ENCODE data around the gene RAB3A. TPM values are rescaled to one million over a fixed set of nuclear protein-coding genes. Genes with fewer than 3 reads are reported as not detected.
"Not testable (repeated sequence)": the region's sequence is repeated elsewhere in the genome, so short reads cannot be mapped to it uniquely, and the experiment has no call there.

Gene RAB3A
- total RNA-seq, 1 donor from 2014 or later = 6.7 TPM

DNA sequence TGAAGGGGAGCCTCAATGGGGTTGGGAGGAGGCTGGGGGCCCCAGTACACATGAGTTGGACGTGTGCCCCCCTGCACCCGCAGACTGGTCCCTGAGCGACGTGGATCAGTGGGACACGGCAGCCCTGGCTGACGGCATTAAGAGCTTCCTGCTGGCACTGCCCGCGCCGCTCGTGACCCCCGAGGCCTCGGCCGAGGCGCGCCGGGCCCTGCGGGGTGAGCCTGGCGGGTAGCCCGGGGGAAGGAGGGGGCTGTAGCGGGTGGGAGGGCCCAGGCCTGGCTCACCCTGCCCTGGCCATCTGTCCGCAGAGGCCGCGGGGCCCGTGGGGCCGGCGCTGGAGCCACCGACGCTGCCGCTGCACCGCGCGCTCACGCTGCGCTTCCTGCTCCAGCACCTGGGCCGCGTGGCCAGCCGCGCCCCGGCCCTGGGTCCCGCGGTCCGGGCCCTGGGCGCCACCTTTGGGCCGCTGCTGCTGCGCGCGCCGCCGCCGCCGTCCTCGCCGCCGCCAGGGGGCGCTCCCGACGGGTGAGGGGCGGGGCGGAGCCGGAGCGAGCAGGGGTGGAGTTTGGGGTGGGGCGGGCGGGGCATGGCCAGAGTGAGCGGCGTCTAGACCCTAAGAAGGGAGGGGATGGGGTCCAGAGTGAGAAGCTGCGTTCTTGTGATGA lies 42.7 kb downstream of the RAB3A start:
- Mint-ChIP-seq H3K9me3 (no peaks in the 10 kb centered on the region), H3K4me1 (peaks cover 28% of the 10 kb centered on the region), H3K36me3 (peaks cover 24% of the 10 kb centered on the region), H3K27me3 (ENCODE audit: low read depth) (no peaks in the 10 kb centered on the region), H3K4me3 (peak overlapping the region; percentile 51), H3K27ac (no peak overlapping the region)
- TF ChIP-seq, protein P1, sequence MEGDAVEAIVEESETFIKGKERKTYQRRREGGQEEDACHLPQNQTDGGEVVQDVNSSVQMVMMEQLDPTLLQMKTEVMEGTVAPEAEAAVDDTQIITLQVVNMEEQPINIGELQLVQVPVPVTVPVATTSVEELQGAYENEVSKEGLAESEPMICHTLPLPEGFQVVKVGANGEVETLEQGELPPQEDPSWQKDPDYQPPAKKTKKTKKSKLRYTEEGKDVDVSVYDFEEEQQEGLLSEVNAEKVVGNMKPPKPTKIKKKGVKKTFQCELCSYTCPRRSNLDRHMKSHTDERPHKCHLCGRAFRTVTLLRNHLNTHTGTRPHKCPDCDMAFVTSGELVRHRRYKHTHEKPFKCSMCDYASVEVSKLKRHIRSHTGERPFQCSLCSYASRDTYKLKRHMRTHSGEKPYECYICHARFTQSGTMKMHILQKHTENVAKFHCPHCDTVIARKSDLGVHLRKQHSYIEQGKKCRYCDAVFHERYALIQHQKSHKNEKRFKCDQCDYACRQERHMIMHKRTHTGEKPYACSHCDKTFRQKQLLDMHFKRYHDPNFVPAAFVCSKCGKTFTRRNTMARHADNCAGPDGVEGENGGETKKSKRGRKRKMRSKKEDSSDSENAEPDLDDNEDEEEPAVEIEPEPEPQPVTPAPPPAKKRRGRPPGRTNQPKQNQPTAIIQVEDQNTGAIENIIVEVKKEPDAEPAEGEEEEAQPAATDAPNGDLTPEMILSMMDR (IDR thresholded peaks at IDR 0.05; ENCODE audit: unreplicated experiment) = peak; percentile 68
- peak; percentile 68 to 84 for DNase-seq (ENCODE audit: low spot score in 2 of 2, unreplicated experiment in 2 of 2)

DNA sequence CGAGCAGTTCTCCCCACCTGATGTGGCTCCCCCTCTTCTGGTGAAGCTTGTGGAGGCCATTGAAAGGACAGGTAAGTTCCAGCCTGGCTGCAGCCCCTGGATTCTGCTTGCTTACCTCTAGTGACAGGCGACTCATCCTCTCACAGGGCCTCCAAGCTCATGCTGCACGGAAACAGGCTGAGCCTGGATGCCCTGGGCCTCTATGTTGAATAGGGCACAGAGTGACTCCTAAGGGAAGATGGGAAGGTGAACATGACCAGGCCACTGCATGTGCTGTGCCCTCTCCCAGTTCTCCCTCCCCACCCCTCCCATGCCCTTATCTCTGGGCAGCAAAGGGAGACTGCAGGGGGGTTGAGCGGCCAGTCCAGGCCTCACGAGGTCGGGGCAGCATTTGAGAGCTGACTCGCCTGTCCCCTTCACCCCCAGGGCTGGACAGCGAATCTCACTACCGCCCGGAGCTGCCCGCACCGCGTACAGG lies 43.3 kb downstream of the RAB3A start:
- H3K4me3 Mint-ChIP-seq = peak overlapping the region; percentile 51
- peak overlapping the region; percentile 25 for H3K27ac Mint-ChIP-seq
- no peaks in the 10 kb centered on the region for H3K9me3 Mint-ChIP-seq
- no peaks in the 10 kb centered on the region for H3K27me3 Mint-ChIP-seq (ENCODE audit: low read depth)
- peaks cover 28% of the 10 kb centered on the region for H3K4me1 Mint-ChIP-seq
- peaks cover 18% of the 10 kb centered on the region for H3K36me3 Mint-ChIP-seq
- DNase-seq (ENCODE audit: low spot score in 2 of 2, unreplicated experiment in 2 of 2) = no peak
- TF ChIP-seq, protein P1 (IDR thresholded peaks at IDR 0.05; ENCODE audit: unreplicated experiment) = no peak

DNA sequence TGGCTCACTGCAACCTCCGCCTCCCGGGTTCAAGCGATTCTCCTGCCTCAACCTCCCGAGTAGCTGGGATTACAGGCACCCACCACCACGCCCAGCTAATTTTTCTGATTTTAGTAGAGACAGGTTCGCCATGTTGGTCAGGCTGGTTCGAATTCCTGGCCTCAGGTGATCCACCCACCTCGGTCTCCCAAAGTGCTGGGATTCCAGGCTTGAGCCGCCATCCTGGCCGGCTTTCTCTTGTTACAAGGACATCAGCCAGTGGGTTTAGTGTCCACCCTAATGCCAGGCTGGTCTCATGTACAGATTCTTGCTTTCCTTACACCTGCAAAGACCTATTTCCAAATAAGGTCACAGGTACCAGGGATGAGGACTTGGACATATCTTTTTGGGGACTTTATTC lies 44.0 kb downstream of the RAB3A start:
- peaks cover 17% of the 10 kb centered on the region for H3K36me3 Mint-ChIP-seq
- H3K4me1 Mint-ChIP-seq = peaks cover 30% of the 10 kb centered on the region
- H3K4me3 Mint-ChIP-seq = no peak overlapping the region
- DNase-seq (ENCODE audit: low spot score in 2 of 2, unreplicated experiment in 2 of 2) = no peak
- TF ChIP-seq, protein P1 (IDR thresholded peaks at IDR 0.05; ENCODE audit: unreplicated experiment) = no peak
- no peak overlapping the region for H3K27ac Mint-ChIP-seq
- no peaks in the 10 kb centered on the region for H3K9me3 Mint-ChIP-seq
- H3K27me3 Mint-ChIP-seq (ENCODE audit: low read depth) = no peaks in the 10 kb centered on the region

DNA sequence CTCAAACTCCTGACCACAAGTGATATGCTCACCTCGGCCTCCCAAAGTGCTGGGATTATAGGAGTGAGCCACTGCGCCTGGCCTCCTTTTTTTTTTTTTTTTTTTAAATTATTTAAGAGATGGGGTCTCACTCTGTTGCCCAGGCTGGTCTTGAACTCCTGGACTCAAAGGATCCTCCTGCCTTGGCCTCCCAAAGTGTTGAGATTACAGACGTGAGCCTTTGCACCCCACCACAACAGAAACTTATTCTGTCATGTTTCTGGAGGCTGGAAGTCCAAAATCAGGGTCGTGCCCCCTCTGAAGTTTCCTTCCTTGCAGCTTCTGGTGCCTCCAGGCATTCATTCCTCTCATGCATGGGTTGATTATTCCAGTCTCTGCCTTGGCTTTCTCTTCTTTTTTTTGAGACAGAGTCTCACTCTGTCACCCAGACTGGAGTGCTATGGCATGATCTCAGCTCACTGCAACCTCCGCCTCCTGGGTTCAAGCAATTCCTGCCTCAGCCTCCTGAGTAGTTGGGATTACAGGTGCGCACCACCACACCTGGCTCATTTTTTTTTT lies 44.7 kb downstream of the RAB3A start:
- not testable (repeated sequence) for H3K27ac Mint-ChIP-seq, H3K4me3 Mint-ChIP-seq

DNA sequence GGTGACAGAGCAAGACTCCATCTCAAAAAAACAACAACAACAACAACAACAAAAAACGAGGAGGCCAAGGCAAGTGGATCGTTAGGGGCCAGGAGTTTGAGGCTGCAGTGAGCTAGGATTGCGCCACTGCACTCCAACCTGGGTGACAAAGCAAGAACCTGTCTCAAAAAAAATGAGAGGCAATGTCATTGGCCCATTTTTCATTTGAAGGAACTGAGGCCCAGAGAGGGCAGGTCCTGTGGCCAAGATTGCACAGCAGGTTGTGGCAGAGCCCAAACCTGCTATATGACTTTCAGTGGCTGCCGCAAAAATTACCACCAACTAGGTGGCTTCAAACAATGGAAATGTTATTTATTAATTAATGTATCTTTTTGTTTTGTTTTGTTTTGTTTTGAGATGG lies 45.4 kb downstream of the RAB3A start:
- Mint-ChIP-seq H3K9me3 (no peaks in the 10 kb centered on the region), H3K4me3 (no peak overlapping the region), H3K36me3 (peaks cover 15% of the 10 kb centered on the region), H3K27me3 (ENCODE audit: low read depth) (no peaks in the 10 kb centered on the region), H3K4me1 (peaks cover 40% of the 10 kb centered on the region), H3K27ac (no peak overlapping the region)
- TF ChIP-seq, protein P1 (IDR thresholded peaks at IDR 0.05; ENCODE audit: unreplicated experiment) = no peak
- DNase-seq (ENCODE audit: low spot score in 2 of 2, unreplicated experiment in 2 of 2) = no peak

More for the DNA sequence above, 44.7 kb downstream of the RAB3A start:
- H3K4me1 Mint-ChIP-seq = peaks cover 36% of the 10 kb centered on the region
- H3K27me3 Mint-ChIP-seq (ENCODE audit: low read depth); DNase-seq (ENCODE audit: low spot score in 2 of 2, unreplicated experiment in 2 of 2); H3K9me3 Mint-ChIP-seq: not testable (repeated sequence)
- H3K36me3 Mint-ChIP-seq = peaks cover 17% of the 10 kb centered on the region

DNA sequence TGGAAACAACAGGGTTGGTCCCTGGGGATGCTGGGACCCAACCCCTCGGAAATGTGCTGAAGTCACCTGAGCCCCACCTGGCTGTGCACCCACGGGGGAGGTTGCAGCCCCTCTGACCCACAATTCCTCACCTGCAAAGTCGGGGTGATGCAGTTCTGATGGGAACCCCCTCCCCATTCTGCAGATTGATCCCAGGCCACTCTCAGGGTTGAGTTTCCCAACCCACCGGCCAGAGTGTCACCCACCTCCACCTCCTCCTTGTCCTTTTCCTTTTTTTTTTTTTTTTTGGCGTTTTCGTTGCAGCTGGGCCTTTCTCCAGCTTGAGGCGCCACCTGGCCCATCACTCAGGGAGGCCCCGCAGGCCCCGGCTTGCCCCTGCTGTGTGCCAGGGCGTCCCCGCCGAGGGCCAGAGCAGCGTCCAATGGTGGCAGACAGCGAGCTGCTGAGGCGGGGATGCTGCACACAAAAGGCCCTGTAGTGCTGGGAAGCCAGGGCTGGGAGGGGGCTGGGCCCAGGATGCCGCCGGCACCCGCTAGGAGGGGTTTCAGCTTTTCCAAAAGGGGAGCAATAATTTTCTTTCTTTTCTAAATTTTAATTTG lies 46.3 kb downstream of the RAB3A start:
- no peaks in the 10 kb centered on the region for H3K9me3 Mint-ChIP-seq
- peaks cover 40% of the 10 kb centered on the region for H3K4me1 Mint-ChIP-seq
- H3K27me3 Mint-ChIP-seq (ENCODE audit: low read depth) = no peaks in the 10 kb centered on the region
- H3K4me3 Mint-ChIP-seq = peak overlapping the region; percentile 13
- H3K27ac Mint-ChIP-seq = peak overlapping the region; percentile 75
- peaks cover 9% of the 10 kb centered on the region for H3K36me3 Mint-ChIP-seq
- TF ChIP-seq, protein P1 (IDR thresholded peaks at IDR 0.05; ENCODE audit: unreplicated experiment) = no peak
- no peak for DNase-seq (ENCODE audit: low spot score in 2 of 2, unreplicated experiment in 2 of 2)

Data from mesothelial cell of epicardium (in vitro differentiated cells).